Choroid plexus epithelial cell (primary cell): Measurements from ENCODE around the gene OR56A1.

Experiments used
- DNase-seq: peaks from one replicate; pipeline ENCODE4 v3.0.0-alpha.2; 2010; ENCODE audit warnings: low read depth
- H3K4me3 ChIP-seq: 2 replicates; pipeline ENCODE4 v1.5.1; 2011; ENCODE audit warnings: low read depth, mild to moderate bottlenecking, control low read depth, low read length, moderate library complexity
- CTCF ChIP-seq: conservative IDR thresholded peaks from 2 replicates; pipeline ENCODE4 v1.5.1; 2011; ENCODE audit warnings: low read depth, mild to moderate bottlenecking, control low read depth, inconsistent platforms, low read length, moderate library complexity

Gene OR56A1

GRCh38 chr11:6013042-6013441, 17.5 kb downstream of the OR56A1 start:
- TF ChIP-seq CTCF, result no peak
- DNase-seq, result no peak
- no peak overlapping the region for H3K4me3 ChIP-seq

GRCh38 chr11:6012035-6012668, 18.4 kb downstream of the OR56A1 start:
- no peak for DNase-seq
- no peak for TF ChIP-seq CTCF
- H3K4me3 ChIP-seq, result no peak overlapping the region

DNA sequence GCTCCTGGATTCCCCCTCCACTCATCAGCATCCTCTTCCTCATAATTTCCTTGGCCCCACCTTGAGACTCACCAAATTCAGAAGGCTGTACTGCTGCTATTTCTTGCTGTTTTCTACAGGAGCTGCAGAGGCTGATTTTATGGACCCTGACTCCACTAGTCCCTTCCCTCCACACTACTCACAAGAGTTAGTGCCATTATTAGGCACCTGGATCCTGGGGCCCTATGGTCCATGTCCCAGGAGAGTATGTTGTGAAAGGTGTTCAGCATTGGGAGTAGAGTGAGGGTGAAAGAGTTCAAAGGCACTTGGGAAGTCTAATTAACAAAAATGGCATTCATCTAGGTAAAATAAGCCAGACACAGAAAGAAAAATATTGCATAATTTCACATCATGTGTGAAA, 23.7 kb downstream of the OR56A1 start, which contains the start of gene OR56A4:
Gene OR56A4, minus strand, starts transcription at position 101 of the 400 bp plus-strand sequence. CDS start 3,954 bp downstream, outside the sequence.
- H3K4me3 ChIP-seq, result no peak within 1 kb of the TSS
- DNase-seq, result no peak
- no peak for TF ChIP-seq CTCF

GRCh38 chr11:6006395-6006794, 24.2 kb downstream of the OR56A1 start:
- TF ChIP-seq CTCF, result no peak
- no peak for DNase-seq
- H3K4me3 ChIP-seq, result no peak overlapping the region

GRCh38 chr11:6002202-6002699, 28.3 kb downstream of the OR56A1 start:
- DNase-seq, result no peak
- no peak for TF ChIP-seq CTCF
- no peak overlapping the region for H3K4me3 ChIP-seq

- TF ChIP-seq CTCF, result no peak
- DNase-seq, result no peak
- H3K4me3 ChIP-seq, result no peak overlapping the region
Measured at GRCh38 chr11:5994791-5995190, 35.8 kb downstream of the OR56A1 start.
